K562 (cell line): ENCODE measurements around the gene ERLEC1. TPM values are rescaled to one million over a fixed set of nuclear protein-coding genes. Genes with fewer than 3 reads are reported as not detected.
A peak's percentile ranks its signal among the peaks of the same experiment; 100 is the strongest.

ENCODE experiments used
- ATF2 ChIP-seq: sonication (generic); formaldehyde crosslinking; IDR thresholded peaks from 2 replicates; pipeline ENCODE4 v1.8.1; 2022; ENCODE audit warnings: missing genetic modification reagents
- BMI1 ChIP-seq: fragments of 150-350 bp; IDR thresholded peaks from 2 replicates; pipeline ENCODE4 v1.6.1; 2014; ENCODE audit warnings: low read length
- CBX8 ChIP-seq: fragments of 200-600 bp; sonication (generic); IDR thresholded peaks from 2 replicates; pipeline ENCODE4 v1.6.1; 2012; ENCODE audit warnings: borderline replicate concordance, mixed run types, low read depth, mild to moderate bottlenecking, moderate library complexity, mixed read lengths, low read length, control low read depth, inconsistent platforms; ENCODE audit not compliant: poor library complexity, severe bottlenecking; ENCODE audit errors: extremely low read depth
- CTBP1 ChIP-seq: fragments of 450-650 bp; IDR thresholded peaks from 2 replicates; pipeline ENCODE4 v1.6.1; 2016; ENCODE audit warnings: borderline replicate concordance
- ERF ChIP-seq: fragments of 450-650 bp; formaldehyde crosslinking; IDR thresholded peaks from 2 replicates; pipeline ENCODE4 v1.4.0; 2020; ENCODE audit warnings: mild to moderate bottlenecking, mixed read lengths
- GABPB2 ChIP-seq: fragments of 250-450 bp; sonication (Bioruptor Pico); conservative IDR thresholded peaks from 2 replicates; pipeline ENCODE4 v1.5.1; 2021; ENCODE audit warnings: mild to moderate bottlenecking
- HDAC6 ChIP-seq: IDR thresholded peaks from 2 replicates; pipeline ENCODE4 v1.6.1; 2012; ENCODE audit warnings: low read depth, mild to moderate bottlenecking, control low read depth, inconsistent platforms, low read length, moderate library complexity
- HLTF ChIP-seq: fragments of 450-650 bp; IDR thresholded peaks from 2 replicates; pipeline ENCODE4 v1.6.1; 2016
- MAFF ChIP-seq: IDR thresholded peaks from 2 replicates; pipeline ENCODE4 v1.6.1; 2012; ENCODE audit warnings: low read length, improper control_type of control experiment
- NBN ChIP-seq: fragments of 450-650 bp; IDR thresholded peaks from 2 replicates; pipeline ENCODE4 v1.6.1; 2016; ENCODE audit warnings: low read depth, mild to moderate bottlenecking
- PBX2 ChIP-seq, 2 experiments: IDR thresholded peaks in 1 of 2; conservative IDR thresholded peaks in 1 of 2; 2 replicates each; pipeline ENCODE4 v1.6.1; 2016; ENCODE audit warnings: low read depth in 2 of 2, mild to moderate bottlenecking in 1 of 2, missing compliant biosample characterization in 1 of 2, missing genetic modification characterization in 1 of 2, moderate library complexity in 1 of 2
- ZNF696 ChIP-seq: fragments of 250-450 bp; sonication (Bioruptor Pico); conservative IDR thresholded peaks from 2 replicates; pipeline ENCODE4 v1.4.0; 2020; ENCODE audit warnings: mild to moderate bottlenecking, moderate library complexity
- polyA plus RNA-seq, 8 experiments: library from polyadenylated mRNA; depleted of rRNA in 4 of 8; stranded (reverse) in 5 of 8; unstranded in 3 of 8; fragments of >200 nt; fragmentation: Nextera tagmentation in 2 of 8; fragmentation: Illumina TruSeq in 1 of 8; extraction: Ambion mirVana in 2 of 8; extraction: Trizol in 1 of 8; gene quantifications; 2 replicates each; pipeline versions ENCODE4 v1.2.1 to v1.2.3, GENCODE V29; 2011 to 2014; ENCODE audit warnings: inconsistent platforms in 1 of 8, missing spikeins in 1 of 8
- total RNA-seq, 7 experiments: library from RNA; depleted of rRNA in 6 of 7; stranded (reverse); fragments of >200 nt in 6 of 7; fragmentation: Illumina TruSeq in 2 of 7; extraction: Trizol in 2 of 7; gene quantifications; 2 replicates each; pipeline versions ENCODE4 v1.2.1 to v1.2.3, GENCODE V29; 2011 to 2021; ENCODE audit warnings: low replicate concordance in 1 of 7
- TF ChIP-seq, protein P1 (sequence below): fragments of 450-650 bp; formaldehyde crosslinking; IDR thresholded peaks from 2 replicates; pipeline ENCODE4 v1.4.0; 2020; ENCODE audit warnings: mild to moderate bottlenecking, moderate library complexity
- TF ChIP-seq, protein P2 (sequence below): fragments of 250-450 bp; sonication (Bioruptor Pico); IDR thresholded peaks from 2 replicates; pipeline ENCODE4 v1.5.0; 2021; ENCODE audit warnings: mild to moderate bottlenecking, moderate library complexity
- TF ChIP-seq, protein P3 (sequence below): fragments of 450-650 bp; conservative IDR thresholded peaks from 2 replicates; pipeline ENCODE4 v1.6.1; 2016; ENCODE audit warnings: missing genetic modification characterization, low read depth, mild to moderate bottlenecking, control low read depth, missing compliant biosample characterization

Gene ERLEC1
- total and polyA plus RNA-seq, 9 of the 15 experiments (the other 6 are each of a cell fraction or from before 2014, with no cell fraction given), result 12.0 to 41.6 (median 30.6) TPM

GRCh38 chr2:53767405-53768241 lies 19.2 kb upstream of the ERLEC1 start, which contains the start of gene CHAC2 (continued):
- no peak for TF ChIP-seq PBX2 (CRISPR knock-in tag; IDR thresholded peaks at IDR 0.05; ENCODE audit: low read depth)
- no peak for TF ChIP-seq PBX2 (tag; conservative IDR thresholded peaks at IDR 0.05; ENCODE audit: low read depth)
- TF ChIP-seq, protein P1, sequence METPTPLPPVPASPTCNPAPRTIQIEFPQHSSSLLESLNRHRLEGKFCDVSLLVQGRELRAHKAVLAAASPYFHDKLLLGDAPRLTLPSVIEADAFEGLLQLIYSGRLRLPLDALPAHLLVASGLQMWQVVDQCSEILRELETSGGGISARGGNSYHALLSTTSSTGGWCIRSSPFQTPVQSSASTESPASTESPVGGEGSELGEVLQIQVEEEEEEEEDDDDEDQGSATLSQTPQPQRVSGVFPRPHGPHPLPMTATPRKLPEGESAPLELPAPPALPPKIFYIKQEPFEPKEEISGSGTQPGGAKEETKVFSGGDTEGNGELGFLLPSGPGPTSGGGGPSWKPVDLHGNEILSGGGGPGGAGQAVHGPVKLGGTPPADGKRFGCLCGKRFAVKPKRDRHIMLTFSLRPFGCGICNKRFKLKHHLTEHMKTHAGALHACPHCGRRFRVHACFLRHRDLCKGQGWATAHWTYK (CRISPR knock-in tag), result 0 out of 2 replicates have a peak, but pooled peaks have one; percentile 14
- no peak for TF ChIP-seq HDAC6
- TF ChIP-seq, protein P2, sequence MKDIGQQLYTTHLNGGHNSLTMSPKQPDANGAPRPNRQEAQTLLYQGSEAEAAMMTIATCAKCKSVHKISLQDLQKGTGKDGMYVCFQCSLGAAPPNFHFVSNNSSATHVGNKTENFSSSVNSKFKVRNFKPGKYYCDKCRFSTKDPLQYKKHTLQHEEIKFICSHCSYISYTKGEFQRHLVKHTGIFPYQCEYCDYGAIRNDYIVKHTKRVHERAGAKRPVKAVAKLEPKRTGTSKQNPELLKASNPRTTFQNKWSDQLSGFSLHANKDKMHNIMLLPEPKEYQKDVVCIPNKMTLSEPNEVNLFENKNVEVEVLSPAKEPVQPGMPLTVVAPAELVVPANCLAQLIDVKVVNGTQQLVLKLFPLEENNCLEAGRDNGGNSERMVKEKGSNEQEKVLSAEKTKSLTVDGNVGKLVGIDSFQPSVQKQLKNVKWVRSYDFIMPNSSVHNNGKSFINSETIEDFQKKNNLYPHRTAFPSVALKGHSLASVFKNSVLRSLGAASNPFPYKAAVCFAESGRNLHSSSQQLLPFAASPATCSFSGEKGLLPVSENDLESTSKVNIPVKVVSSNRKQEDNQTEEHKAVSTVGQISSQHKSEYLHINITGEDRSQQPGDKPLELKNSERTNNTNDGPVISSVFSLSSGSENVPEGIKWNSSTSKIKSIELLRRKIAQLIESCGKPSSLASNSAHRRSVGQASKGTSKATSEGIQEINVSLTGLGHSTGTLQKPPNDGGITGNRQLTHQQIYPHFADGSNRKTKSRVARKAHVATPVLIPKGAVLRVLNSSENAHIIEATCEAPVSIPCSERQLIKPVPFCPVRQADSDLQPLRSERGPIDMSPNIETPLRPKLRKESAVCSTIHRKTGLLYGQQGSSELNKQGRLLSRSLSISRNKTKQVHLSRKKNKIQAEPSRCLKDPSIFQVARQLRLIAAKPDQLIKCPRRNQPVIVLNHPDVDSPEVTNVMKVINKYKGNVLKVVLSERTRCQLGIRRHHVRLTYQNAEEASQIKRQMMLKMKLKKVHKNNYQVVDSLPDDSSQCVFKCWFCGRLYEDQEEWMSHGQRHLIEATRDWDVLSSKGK (CRISPR knock-in tag), result no peak
- no peak for TF ChIP-seq ZNF696 (CRISPR knock-in tag)
- no peak for TF ChIP-seq MAFF
- peak; percentile 19; the same call in 1 of the 2 replicates for TF ChIP-seq CTBP1
- TF ChIP-seq BMI1, result no peak
- TF ChIP-seq ERF (CRISPR knock-in tag), result no peak
- TF ChIP-seq ATF2, result no peak
- TF ChIP-seq, protein P3, sequence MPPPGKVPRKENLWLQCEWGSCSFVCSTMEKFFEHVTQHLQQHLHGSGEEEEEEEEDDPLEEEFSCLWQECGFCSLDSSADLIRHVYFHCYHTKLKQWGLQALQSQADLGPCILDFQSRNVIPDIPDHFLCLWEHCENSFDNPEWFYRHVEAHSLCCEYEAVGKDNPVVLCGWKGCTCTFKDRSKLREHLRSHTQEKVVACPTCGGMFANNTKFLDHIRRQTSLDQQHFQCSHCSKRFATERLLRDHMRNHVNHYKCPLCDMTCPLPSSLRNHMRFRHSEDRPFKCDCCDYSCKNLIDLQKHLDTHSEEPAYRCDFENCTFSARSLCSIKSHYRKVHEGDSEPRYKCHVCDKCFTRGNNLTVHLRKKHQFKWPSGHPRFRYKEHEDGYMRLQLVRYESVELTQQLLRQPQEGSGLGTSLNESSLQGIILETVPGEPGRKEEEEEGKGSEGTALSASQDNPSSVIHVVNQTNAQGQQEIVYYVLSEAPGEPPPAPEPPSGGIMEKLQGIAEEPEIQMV (tag), result no peak
- no peak for TF ChIP-seq NBN
- TF ChIP-seq CBX8, result no peak
- no peak for TF ChIP-seq GABPB2
- peak; percentile 59; the same call in 1 of the 2 replicates for TF ChIP-seq HLTF
